K562 (cell line): ENCODE results near the gene KNL1. TPM values are rescaled to one million over a fixed set of nuclear protein-coding genes. Genes with fewer than 3 reads are reported as not detected.

Experiments used
- ATAC-seq: fragments of 200-7000 bp; cut with Tn5 transposase; 3 replicates; pipeline ENCODE4 v1.9.1; 2020; ENCODE audit warnings: moderate library complexity
- BruUV-seq: library from RNA; stranded (reverse); fragments of 400-500 nt; replicated peaks from 2 replicates; lab custom pipeline; 2021; lab: Mats Ljungman, UMichigan
- CTCF ChIA-PET: fragments of 300-600 bp; formaldehyde crosslinking; extraction: SDS; loops from one replicate; lab custom pipeline; 2021; ENCODE audit warnings: low intra/inter-chr PET ratio; lab: Yijun Ruan, JAX
- POLR2A ChIA-PET: fragments of 300-600, 350-650 bp; sonication (Branson Sonifier 250); formaldehyde crosslinking; extraction: SDS; loops from one replicate; lab custom pipeline; 2021; ENCODE audit warnings: antibody characterized with exemption, inconsistent platforms; lab: Yijun Ruan, JAX
- DNase-seq, 4 experiments: peaks; one replicate each; pipeline versions ENCODE4 v3.0.0 to v3.0.0-alpha.2; 2011 to 2018; ENCODE audit warnings: low spot score in 3 of 4, mixed read lengths in 3 of 4; ENCODE audit errors: extremely low read depth in 1 of 4
- FAIRE-seq: peaks from 2 replicates; lab custom pipeline; 2011; peaks lifted over from hg19 to GRCh38; lab: Jason Lieb, UNC
- H2AFZ ChIP-seq: 2 replicates; pipeline ENCODE4 v1.6.0; 2011; ENCODE audit warnings: low read depth, low read length, control low read depth, inconsistent platforms
- H3K27ac ChIP-seq: fragments of 200-600 bp; 3 replicates; pipeline ENCODE4 v1.8.0; 2011; ENCODE audit warnings: low read depth, mild to moderate bottlenecking, control low read depth, inconsistent platforms, low read length, moderate library complexity, mixed read lengths; ENCODE audit errors: extremely low read depth
- H3K27me3 ChIP-seq, 2 experiments: fragments of 300-600 bp in 1 of 2; 2 replicates in 1 of 2; 3 replicates in 1 of 2; pipeline versions ENCODE4 v1.6.0 to v1.8.0; 2011; ENCODE audit warnings: inconsistent platforms in 2 of 2, low read length in 2 of 2, mild to moderate bottlenecking in 1 of 2, mixed read lengths in 1 of 2, moderate library complexity in 1 of 2; ENCODE audit not compliant: control insufficient read depth in 2 of 2, insufficient read depth in 2 of 2
- H3K36me3 ChIP-seq: fragments of 300-600 bp; 3 replicates; pipeline ENCODE4 v1.8.0; 2011; ENCODE audit warnings: mild to moderate bottlenecking, low read length, inconsistent platforms; ENCODE audit not compliant: control insufficient read depth, insufficient read depth
- H3K4me1 ChIP-seq, 2 experiments: fragments of 200-600 bp in 1 of 2; replicated peaks in 1 of 2; 2 replicates in 1 of 2; 3 replicates in 1 of 2; pipeline versions ENCODE4 v1.5.1 to v1.8.0; 2011; ENCODE audit warnings: inconsistent platforms in 2 of 2, low read length in 2 of 2, mild to moderate bottlenecking in 1 of 2, mixed read lengths in 1 of 2, moderate library complexity in 1 of 2; ENCODE audit not compliant: control insufficient read depth in 2 of 2, insufficient read depth in 2 of 2
- H3K4me2 ChIP-seq: 2 replicates; pipeline ENCODE4 v1.6.1; 2011; ENCODE audit warnings: low read length, control low read depth, inconsistent platforms, mixed read lengths; ENCODE audit not compliant: insufficient read depth
- H3K4me3 ChIP-seq: fragments of 200-600 bp; sonication (generic), shearing (Covaris generic); 2 replicates; pipeline ENCODE4 v1.5.1; 2016; ENCODE audit warnings: control low read depth, inconsistent platforms
- H3K79me2 ChIP-seq: fragments of 200-600 bp; 3 replicates; pipeline ENCODE4 v1.8.0; 2011; ENCODE audit warnings: low read length, inconsistent platforms; ENCODE audit not compliant: control insufficient read depth, insufficient read depth
- H3K9ac ChIP-seq, 2 experiments: 2 replicates each; pipeline versions ENCODE4 v1.6.0 to v1.6.1; 2011; ENCODE audit warnings: low read depth in 2 of 2, low read length in 2 of 2, control low read depth in 1 of 2, inconsistent platforms in 1 of 2, mild to moderate bottlenecking in 1 of 2, mixed read lengths in 1 of 2; ENCODE audit not compliant: insufficient read depth in 1 of 2
- H3K9me1 ChIP-seq: one replicate; pipeline ENCODE4 v1.6.0; 2011; ENCODE audit warnings: inconsistent platforms, mild to moderate bottlenecking, low read length, moderate library complexity; ENCODE audit not compliant: control insufficient read depth, insufficient read depth
- H3K9me3 ChIP-seq: replicated peaks from 2 replicates; pipeline ENCODE4 v1.5.1; 2011; ENCODE audit warnings: low read depth, low read length, inconsistent platforms; ENCODE audit not compliant: control insufficient read depth, insufficient read depth
- H4K20me1 ChIP-seq: replicated peaks from 2 replicates; pipeline ENCODE4 v1.6.1; 2011; ENCODE audit warnings: low read length, inconsistent platforms, mixed read lengths; ENCODE audit not compliant: control insufficient read depth, insufficient read depth
- BDP1 ChIP-seq: IDR thresholded peaks from 3 replicates; pipeline ENCODE4 v1.6.1; 2011; ENCODE audit not compliant: insufficient read length, insufficient read depth
- KAT7 ChIP-seq: sonication (generic); formaldehyde crosslinking; IDR thresholded peaks from 2 replicates; pipeline ENCODE4 v1.8.0; 2022; ENCODE audit warnings: missing genetic modification reagents, mild to moderate bottlenecking, borderline replicate concordance
- SETDB1 ChIP-seq: IDR thresholded peaks from one replicate; pipeline ENCODE4 v1.6.1; 2012; ENCODE audit warnings: low read length, control low read depth, inconsistent platforms
- ZNF316 ChIP-seq: fragments of 450-650 bp; IDR thresholded peaks from 2 replicates; pipeline ENCODE4 v1.6.1; 2016
- in situ Hi-C: fragments of 300-500 bp; cut with MboI; formaldehyde crosslinking; loops from 4 replicates; pipeline ENCODE4 v1.15.0; 2018; ENCODE audit warnings: inconsistent platforms, mixed read lengths
- intact Hi-C: fragments of 100-400 bp; cut with micrococcal nuclease; formaldehyde crosslinking; loops from 2 replicates; pipeline ENCODE4 v1.14.2; 2022
- polyA plus RNA-seq, 8 experiments: library from polyadenylated mRNA; depleted of rRNA in 4 of 8; stranded (reverse) in 5 of 8; unstranded in 3 of 8; fragments of >200 nt; fragmentation: Nextera tagmentation in 2 of 8; fragmentation: Illumina TruSeq in 1 of 8; extraction: Ambion mirVana in 2 of 8; extraction: Trizol in 1 of 8; gene quantifications; 2 replicates each; pipeline versions ENCODE4 v1.2.1 to v1.2.3, GENCODE V29; 2011 to 2014; ENCODE audit warnings: inconsistent platforms in 1 of 8, missing spikeins in 1 of 8
- total RNA-seq, 7 experiments: library from RNA; depleted of rRNA in 6 of 7; stranded (reverse); fragments of >200 nt in 6 of 7; fragmentation: Illumina TruSeq in 2 of 7; extraction: Trizol in 2 of 7; gene quantifications; 2 replicates each; pipeline versions ENCODE4 v1.2.1 to v1.2.3, GENCODE V29; 2011 to 2021; ENCODE audit warnings: low replicate concordance in 1 of 7
- TF ChIP-seq, protein P1 (sequence below): sonication (generic); formaldehyde crosslinking; IDR thresholded peaks from 2 replicates; pipeline ENCODE4 v1.8.0; 2022; ENCODE audit warnings: missing genetic modification reagents, mild to moderate bottlenecking, moderate library complexity, borderline replicate concordance

Gene KNL1
- total and polyA plus RNA-seq, 9 of the 15 experiments (the other 6 are each of a cell fraction or from before 2014, with no cell fraction given) = 14.5 to 65.4 (median 34.6) TPM

DNA sequence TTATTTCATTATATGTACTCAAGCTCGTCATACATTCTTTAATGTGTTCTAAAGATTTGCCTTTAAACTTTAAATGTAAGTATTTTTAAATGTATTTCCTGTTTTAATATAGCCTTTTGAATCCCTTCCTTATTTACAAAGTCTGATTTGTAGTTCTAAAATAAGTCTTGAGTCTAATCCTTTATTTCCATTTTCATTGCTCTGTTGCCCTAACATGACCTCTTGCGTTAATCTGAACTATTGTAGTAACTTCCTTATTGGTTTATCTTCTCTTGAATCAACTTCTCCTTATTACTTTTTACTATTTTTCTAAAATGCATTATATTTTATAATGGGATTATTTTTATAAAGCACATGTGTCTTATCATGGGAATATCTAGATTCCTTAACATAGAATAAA lies 24.0 kb downstream of the KNL1 start (continued):
- TF ChIP-seq KAT7 (CRISPR knock-in tag) = no peak
- TF ChIP-seq SETDB1 = no peak
- no peak for TF ChIP-seq BDP1

DNA sequence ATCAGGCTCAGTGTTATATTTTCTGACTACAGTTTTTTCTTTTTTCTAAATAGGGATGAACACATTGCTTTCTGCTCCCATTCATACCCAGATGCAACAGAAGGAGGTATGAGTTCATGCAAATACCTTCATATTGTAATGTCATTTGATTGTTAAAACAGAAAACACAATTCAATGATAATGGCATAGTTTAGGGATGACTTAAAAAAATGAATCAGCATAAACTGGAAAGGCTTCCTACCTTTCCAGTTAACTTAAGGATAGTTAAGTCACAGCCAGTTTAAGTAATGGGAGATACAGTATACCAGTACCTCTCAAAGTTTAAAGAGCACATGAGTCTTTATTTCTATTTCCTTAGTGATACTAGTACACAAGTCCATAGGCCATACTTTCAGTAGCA lies 24.9 kb downstream of the KNL1 start:
- no peaks in the 10 kb centered on the region for H3K27me3 ChIP-seq
- no peaks in the 10 kb centered on the region for H4K20me1 ChIP-seq
- no peak overlapping the region for H3K4me2 ChIP-seq
- H3K9me3 ChIP-seq = no peaks in the 10 kb centered on the region
- no peaks in the 10 kb centered on the region for H3K9me1 ChIP-seq
- ATAC-seq = no peak
- no TSS peak for BruUV-seq
- intact Hi-C loops (no loop called here), in situ Hi-C loops (no loop called here)
- no peak for DNase-seq
- POLR2A ChIA-PET = no interaction called here
- peaks cover 72% of the 10 kb centered on the region for H3K36me3 ChIP-seq
- H3K79me2 ChIP-seq = no peaks in the 10 kb centered on the region
- FAIRE-seq = no peak
- H3K27ac ChIP-seq = no peak overlapping the region
- CTCF ChIA-PET = no interaction called here
- H3K4me1 ChIP-seq = peaks cover 0 to 4% of the 10 kb centered on the region in 2 experiments; a peak in 2 of 5 replicates
- H3K9ac ChIP-seq = no peak overlapping the region
- TF ChIP-seq, protein P1, sequence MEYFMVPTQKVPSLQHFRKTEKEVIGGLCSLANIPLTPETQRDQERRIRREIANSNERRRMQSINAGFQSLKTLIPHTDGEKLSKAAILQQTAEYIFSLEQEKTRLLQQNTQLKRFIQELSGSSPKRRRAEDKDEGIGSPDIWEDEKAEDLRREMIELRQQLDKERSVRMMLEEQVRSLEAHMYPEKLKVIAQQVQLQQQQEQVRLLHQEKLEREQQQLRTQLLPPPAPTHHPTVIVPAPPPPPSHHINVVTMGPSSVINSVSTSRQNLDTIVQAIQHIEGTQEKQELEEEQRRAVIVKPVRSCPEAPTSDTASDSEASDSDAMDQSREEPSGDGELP (CRISPR knock-in tag) = no peak
- TF ChIP-seq ZNF316 = peak; percentile 47; the same call in 1 of the 2 replicates
- H3K4me3 ChIP-seq = no peak overlapping the region
- no peak overlapping the region for H2AFZ ChIP-seq
